BE2C (cell line): ENCODE data around the gene MLF2.
A peak's percentile ranks its signal among the peaks of the same experiment; 100 is the strongest.

Source experiments
- DNase-seq: peaks from one replicate; pipeline ENCODE4 v3.0.0-alpha.2; 2020
- H3K27me3 ChIP-seq: fragments of 250-450 bp; sonication (Bioruptor Pico); 2 replicates; pipeline ENCODE4 v1.5.1; 2020; ENCODE audit warnings: mild to moderate bottlenecking
- H3K36me3 ChIP-seq: fragments of 250-450 bp; sonication (Bioruptor Pico); 2 replicates; pipeline ENCODE4 v1.5.1; 2020; ENCODE audit warnings: mild to moderate bottlenecking
- H3K4me1 ChIP-seq: fragments of 250-450 bp; sonication (Bioruptor Pico); 2 replicates; pipeline ENCODE4 v1.5.1; 2020
- H3K4me3 ChIP-seq: 2 replicates; pipeline ENCODE4 v1.5.1; 2011; ENCODE audit warnings: low read depth, low read length
- H3K9me3 ChIP-seq: fragments of 250-450 bp; sonication (Bioruptor Pico); 2 replicates; pipeline ENCODE4 v1.5.1; 2020
- CTCF ChIP-seq: IDR thresholded peaks from 2 replicates; pipeline ENCODE4 v1.5.1; 2012; ENCODE audit warnings: mild to moderate bottlenecking, low read depth, low read length

MLF2 gene

GRCh38 chr12:6763380-6763779 is 10.4 kb upstream of the MLF2 start:
- peak overlapping the region; percentile 21 for H3K4me3 ChIP-seq
- H3K4me1 ChIP-seq: peaks cover 23% of the 10 kb centered on the region
- H3K36me3 ChIP-seq: no peaks in the 10 kb centered on the region
- DNase-seq: no peak
- no peaks in the 10 kb centered on the region for H3K27me3 ChIP-seq
- H3K9me3 ChIP-seq: no peaks in the 10 kb centered on the region
- no peak for TF ChIP-seq CTCF

- DNase-seq: no peak
- H3K27me3 ChIP-seq: no peaks in the 10 kb centered on the region
- H3K4me3 ChIP-seq: no peak overlapping the region
- peaks cover 16% of the 10 kb centered on the region for H3K4me1 ChIP-seq
- no peaks in the 10 kb centered on the region for H3K9me3 ChIP-seq
- no peak for TF ChIP-seq CTCF
- H3K36me3 ChIP-seq: no peaks in the 10 kb centered on the region
These were observed 6.8 kb upstream of the MLF2 start for GRCh38 chr12:6759741-6760140.

GRCh38 chr12:6758506-6759095 is 5.7 kb upstream of the MLF2 start:
- DNase-seq: no peak
- Histone ChIP-seq H3K9me3 (no peaks in the 10 kb centered on the region), H3K4me1 (peaks cover 21% of the 10 kb centered on the region), H3K27me3 (no peaks in the 10 kb centered on the region), H3K36me3 (no peaks in the 10 kb centered on the region), H3K4me3 (no peak overlapping the region)
- no peak for TF ChIP-seq CTCF

DNA sequence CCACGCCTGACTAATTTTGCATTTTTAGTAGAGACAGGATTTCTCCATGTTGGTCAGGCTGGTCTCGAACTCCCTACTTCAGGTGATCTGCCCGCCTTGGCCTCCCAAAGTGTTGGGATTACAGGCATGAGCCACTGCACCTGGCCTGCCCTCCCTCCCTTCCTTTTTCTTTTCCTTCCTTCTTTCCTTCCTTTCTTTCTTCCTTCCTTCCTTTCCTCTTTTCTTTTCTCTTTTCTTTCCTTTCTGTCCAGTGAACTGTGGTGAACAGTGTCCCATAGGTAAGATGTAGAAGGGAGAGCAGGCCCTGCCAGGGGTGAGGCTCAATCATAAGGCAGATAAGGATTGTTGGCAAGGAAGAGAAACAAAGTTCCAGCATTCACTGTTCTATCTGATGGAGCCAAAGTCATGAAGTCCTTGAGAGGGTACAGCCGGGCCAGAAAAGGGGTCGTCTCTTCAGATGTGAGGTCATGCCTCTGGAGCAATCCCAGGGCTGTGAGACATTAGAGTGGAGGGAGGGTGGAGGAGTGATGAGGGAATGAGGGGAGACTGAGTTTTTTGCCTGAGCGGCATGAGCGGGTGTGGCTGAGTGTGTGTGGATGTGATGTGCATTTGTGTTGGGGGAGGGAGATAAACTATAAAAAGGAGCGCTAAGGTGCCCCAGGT is 4.2 kb upstream of the MLF2 start:
- Histone ChIP-seq H3K36me3 (no peaks in the 10 kb centered on the region), H3K4me3 (no peak overlapping the region), H3K9me3 (no peaks in the 10 kb centered on the region), H3K27me3 (no peaks in the 10 kb centered on the region), H3K4me1 (peaks cover 12% of the 10 kb centered on the region)
- no peak for DNase-seq
- no peak for TF ChIP-seq CTCF

DNA sequence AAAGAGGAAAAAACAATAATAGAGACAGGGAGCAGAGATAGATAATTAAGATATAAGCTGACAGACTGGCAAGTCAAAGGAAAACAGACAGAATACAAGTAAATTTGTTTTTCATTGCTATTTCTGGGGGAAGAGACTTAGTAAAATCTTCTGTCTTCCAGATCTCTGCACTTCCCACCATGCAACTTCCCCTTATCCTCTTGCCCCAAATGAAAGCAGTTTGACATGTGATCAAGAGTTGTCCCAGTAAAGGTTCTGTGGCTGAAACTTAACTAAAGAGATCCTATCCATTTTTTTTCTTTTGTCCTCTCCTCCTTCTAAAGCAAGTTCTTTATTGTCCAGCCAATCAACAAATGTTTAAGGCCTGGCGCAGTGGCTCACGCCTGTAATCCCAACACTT is 1.5 kb upstream of the MLF2 start:
- Histone ChIP-seq H3K36me3 (peaks cover 24% of the 10 kb centered on the region), H3K4me1 (peaks cover 16% of the 10 kb centered on the region)
- TF ChIP-seq CTCF: no peak

GRCh38 chr12:6753772-6754356 is 923 bp upstream of the MLF2 start:
- no peak for DNase-seq
- Histone ChIP-seq H3K4me1 (peaks cover 16% of the 10 kb centered on the region), H3K36me3 (peaks cover 29% of the 10 kb centered on the region), H3K27me3 (no peaks in the 10 kb centered on the region), H3K9me3 (no peaks in the 10 kb centered on the region), H3K4me3 (no peak overlapping the region; the same call in 1 of the 2 replicates)
- no peak for TF ChIP-seq CTCF

More for the DNA sequence above, 1.5 kb upstream of the MLF2 start:
- no peak for DNase-seq
- no peaks in the 10 kb centered on the region for H3K27me3 ChIP-seq
- H3K4me3 ChIP-seq: no peak overlapping the region
- no peaks in the 10 kb centered on the region for H3K9me3 ChIP-seq
